HG03571 (cell line): Measurements from ENCODE around the gene ZFYVE26.
A peak's percentile ranks its signal among the peaks of the same experiment; 100 is the strongest.
"Not testable (repeated sequence)": the region's sequence is repeated elsewhere in the genome, so short reads cannot be mapped to it uniquely, and the experiment has no call there.

ENCODE experiments used
- ATAC-seq: cut with Tn5 transposase; IDR thresholded peaks from one replicate; pipeline ENCODE4 v1.9.1; 2021; ENCODE audit not compliant: unreplicated experiment

The ZFYVE26 gene

GRCh38 chr14:67816326-67817002 lies at the start of gene ZFYVE26:
Gene ZFYVE26 (minus strand): TSS chr14:67816590. CDS start chr14:67815963, 627 bp downstream.
- ATAC-seq, result peak; percentile 81

GRCh38 chr14:67863223-67863622 lies 46.8 kb upstream of the ZFYVE26 start:
- ATAC-seq, result no peak

GRCh38 chr14:67859169-67859749 lies 42.9 kb upstream of the ZFYVE26 start:
- ATAC-seq, result no peak

- ATAC-seq, result no peak
Observed at GRCh38 chr14:67857778-67858350, 41.5 kb upstream of the ZFYVE26 start.

- no peak for ATAC-seq
Observed at GRCh38 chr14:67856827-67857226, 40.4 kb upstream of the ZFYVE26 start.

GRCh38 chr14:67853715-67854114 lies 37.3 kb upstream of the ZFYVE26 start:
- no peak for ATAC-seq

GRCh38 chr14:67852926-67853604 lies 36.7 kb upstream of the ZFYVE26 start:
- no peak for ATAC-seq

GRCh38 chr14:67851785-67852410 lies 35.5 kb upstream of the ZFYVE26 start:
- ATAC-seq, result no peak

GRCh38 chr14:67850066-67850830 lies 33.9 kb upstream of the ZFYVE26 start:
- ATAC-seq, result no peak

GRCh38 chr14:67846029-67846610 lies 29.7 kb upstream of the ZFYVE26 start:
- no peak for ATAC-seq

GRCh38 chr14:67837011-67837624 lies 20.7 kb upstream of the ZFYVE26 start:
- ATAC-seq, result no peak

- ATAC-seq, result no peak
Observed at GRCh38 chr14:67835596-67835995, 19.2 kb upstream of the ZFYVE26 start.

GRCh38 chr14:67833403-67833802 lies 17.0 kb upstream of the ZFYVE26 start:
- ATAC-seq, result no peak

GRCh38 chr14:67831113-67831512 lies 14.7 kb upstream of the ZFYVE26 start:
- ATAC-seq, result no peak

GRCh38 chr14:67821121-67821520 lies 4.7 kb upstream of the ZFYVE26 start:
- ATAC-seq, result no peak

GRCh38 chr14:67820428-67820971 lies 4.1 kb upstream of the ZFYVE26 start:
- ATAC-seq, result no peak

- ATAC-seq, result peak; percentile 48
Observed at GRCh38 chr14:67819563-67820421, 3.4 kb upstream of the ZFYVE26 start, which contains the start of gene RAD51B. Gene RAD51B (plus strand): TSS chr14:67819779.

- not testable (repeated sequence) for ATAC-seq
Observed at GRCh38 chr14:67818476-67818875, 2.1 kb upstream of the ZFYVE26 start.
